A673 (cell line): Measurements from ENCODE around the gene KIAA0040. TPM values are rescaled to one million over a fixed set of nuclear protein-coding genes. Genes with fewer than 3 reads are reported as not detected.

Experiments
- BruUV-seq: library from RNA; stranded (reverse); fragments of 400-500 nt; replicated peaks from 2 replicates; lab custom pipeline; 2021; lab: Mats Ljungman, UMichigan
- CTCF ChIA-PET: fragments of 300-600 bp; sonication (Branson Sonifier 250); formaldehyde crosslinking; loops from one replicate; lab custom pipeline; 2022; ENCODE audit warnings: antibody characterized with exemption; lab: Charles Lee
- POLR2A ChIA-PET: fragments of 300-600 bp; sonication (Branson Sonifier 250); formaldehyde crosslinking; loops from one replicate; lab custom pipeline; 2022; ENCODE audit warnings: antibody characterized with exemption; ENCODE audit not compliant: low non-redundant PET; lab: Charles Lee
- DNase-seq: peaks from one replicate; pipeline ENCODE4 v3.0.0-alpha.2; 2015; ENCODE audit warnings: low spot score
- H3K27ac ChIP-seq: fragments of 200-600 bp; sonication (generic); 2 replicates; pipeline ENCODE4 v1.5.1; 2016; ENCODE audit warnings: mixed run types, low read depth, mild to moderate bottlenecking, mixed read lengths, antibody characterized with exemption, low read length; ENCODE audit not compliant: poor library complexity, severe bottlenecking
- H3K27me3 ChIP-seq: fragments of 200-600 bp; sonication (generic); replicated peaks from 2 replicates; pipeline ENCODE4 v1.6.1; 2017; ENCODE audit warnings: mixed run types, low read depth, mild to moderate bottlenecking, mixed read lengths, antibody characterized with exemption, low read length; ENCODE audit not compliant: insufficient read depth, poor library complexity
- H3K36me3 ChIP-seq: fragments of 200-600 bp; sonication (generic); 2 replicates; pipeline ENCODE4 v1.6.1; 2016; ENCODE audit warnings: mixed run types, mild to moderate bottlenecking, mixed read lengths, antibody characterized with exemption, low read length; ENCODE audit not compliant: insufficient read depth, poor library complexity, severe bottlenecking
- H3K4me1 ChIP-seq: fragments of 200-600 bp; sonication (generic); 2 replicates; pipeline ENCODE4 v1.6.1; 2017; ENCODE audit warnings: mixed run types, mild to moderate bottlenecking, mixed read lengths, antibody characterized with exemption, low read length; ENCODE audit not compliant: insufficient read depth, poor library complexity, severe bottlenecking
- H3K4me3 ChIP-seq: fragments of 200-600 bp; sonication (generic); 2 replicates; pipeline ENCODE4 v1.5.1; 2016; ENCODE audit warnings: low read depth, mixed run types, mild to moderate bottlenecking, mixed read lengths, low read length; ENCODE audit not compliant: poor library complexity, severe bottlenecking
- H3K9me3 ChIP-seq: fragments of 200-600 bp; sonication (generic); 2 replicates; pipeline ENCODE4 v1.6.1; 2016; ENCODE audit warnings: mixed run types, low read depth, mild to moderate bottlenecking, mixed read lengths, antibody characterized with exemption, low read length; ENCODE audit not compliant: poor library complexity, severe bottlenecking
- EZH2 ChIP-seq: fragments of 200-600 bp; sonication (generic); IDR thresholded peaks from 2 replicates; pipeline ENCODE4 v1.6.1; 2017; ENCODE audit warnings: borderline replicate concordance, low read depth, mild to moderate bottlenecking, mixed read lengths, antibody characterized with exemption, low read length; ENCODE audit not compliant: poor library complexity, severe bottlenecking
- intact Hi-C: fragments of 100-400 bp; cut with micrococcal nuclease; formaldehyde crosslinking; loops from one replicate; pipeline ENCODE4 v1.10.0; 2022; ENCODE audit not compliant: unreplicated experiment
- total RNA-seq: library from RNA; stranded (reverse); gene quantifications from 2 replicates; pipeline ENCODE4 v1.2.3, GENCODE V29; 2021
- TF ChIP-seq, protein P1 (sequence below): fragments of 300-800, 200-600 bp; sonication (generic); conservative IDR thresholded peaks from 2 replicates; pipeline ENCODE4 v1.5.1; 2017; ENCODE audit warnings: low read depth, mild to moderate bottlenecking, antibody characterized with exemption, low read length, moderate library complexity, mixed read lengths

Gene KIAA0040
- total RNA-seq, 1 experiment from 2014 or later, result not detected

DNA sequence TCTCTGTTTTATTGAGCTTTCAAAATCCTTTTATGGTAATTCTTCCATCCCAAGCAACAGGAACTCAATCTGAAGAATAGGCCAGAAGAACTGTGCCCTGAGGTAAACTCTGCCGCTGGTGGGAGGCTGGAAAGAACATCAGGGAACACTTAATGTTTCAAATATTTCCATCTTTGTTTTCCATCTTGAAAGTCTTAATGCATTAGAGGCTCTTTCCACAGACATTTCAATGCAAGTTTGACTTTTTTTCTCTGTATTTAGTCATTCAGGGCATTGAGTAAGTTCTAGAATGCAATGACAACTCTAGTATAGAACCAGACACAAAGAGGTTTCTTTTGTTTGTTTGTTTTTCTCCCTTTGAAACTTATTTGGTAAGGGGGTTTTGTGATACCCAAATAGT, 61.5 kb downstream of the KIAA0040 start:
- no TSS peak for BruUV-seq
- TF ChIP-seq, protein P1, sequence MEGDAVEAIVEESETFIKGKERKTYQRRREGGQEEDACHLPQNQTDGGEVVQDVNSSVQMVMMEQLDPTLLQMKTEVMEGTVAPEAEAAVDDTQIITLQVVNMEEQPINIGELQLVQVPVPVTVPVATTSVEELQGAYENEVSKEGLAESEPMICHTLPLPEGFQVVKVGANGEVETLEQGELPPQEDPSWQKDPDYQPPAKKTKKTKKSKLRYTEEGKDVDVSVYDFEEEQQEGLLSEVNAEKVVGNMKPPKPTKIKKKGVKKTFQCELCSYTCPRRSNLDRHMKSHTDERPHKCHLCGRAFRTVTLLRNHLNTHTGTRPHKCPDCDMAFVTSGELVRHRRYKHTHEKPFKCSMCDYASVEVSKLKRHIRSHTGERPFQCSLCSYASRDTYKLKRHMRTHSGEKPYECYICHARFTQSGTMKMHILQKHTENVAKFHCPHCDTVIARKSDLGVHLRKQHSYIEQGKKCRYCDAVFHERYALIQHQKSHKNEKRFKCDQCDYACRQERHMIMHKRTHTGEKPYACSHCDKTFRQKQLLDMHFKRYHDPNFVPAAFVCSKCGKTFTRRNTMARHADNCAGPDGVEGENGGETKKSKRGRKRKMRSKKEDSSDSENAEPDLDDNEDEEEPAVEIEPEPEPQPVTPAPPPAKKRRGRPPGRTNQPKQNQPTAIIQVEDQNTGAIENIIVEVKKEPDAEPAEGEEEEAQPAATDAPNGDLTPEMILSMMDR, result no peak
- no peak for TF ChIP-seq EZH2
- Histone ChIP-seq H3K4me3 (no peak overlapping the region), H3K9me3 (no peaks in the 10 kb centered on the region), H3K4me1 (peaks cover 20% of the 10 kb centered on the region), H3K27me3 (peaks cover 13% of the 10 kb centered on the region), H3K36me3 (no peaks in the 10 kb centered on the region), H3K27ac (no peak overlapping the region)
- POLR2A ChIA-PET, result no interaction called here
- intact Hi-C loops, result no loop called here
- CTCF ChIA-PET, result no interaction called here
- DNase-seq, result no peak

- H3K4me3 ChIP-seq, result no peak overlapping the region
- ChIA-PET POLR2A (no interaction called here), CTCF (no interaction called here)
- intact Hi-C loops, result no loop called here
- H3K4me1 ChIP-seq, result peaks cover 20% of the 10 kb centered on the region
- BruUV-seq, result no TSS peak
- peaks cover 8% of the 10 kb centered on the region for H3K27me3 ChIP-seq
- H3K9me3 ChIP-seq, result no peaks in the 10 kb centered on the region
- peak overlapping the region; percentile 72 for H3K27ac ChIP-seq
- DNase-seq, result no peak
- H3K36me3 ChIP-seq, result no peaks in the 10 kb centered on the region
- no peak for TF ChIP-seq EZH2
- TF ChIP-seq, protein P1, result no peak
Measured at GRCh38 chr1:175130649-175131045, 61.9 kb downstream of the KIAA0040 start.

DNA sequence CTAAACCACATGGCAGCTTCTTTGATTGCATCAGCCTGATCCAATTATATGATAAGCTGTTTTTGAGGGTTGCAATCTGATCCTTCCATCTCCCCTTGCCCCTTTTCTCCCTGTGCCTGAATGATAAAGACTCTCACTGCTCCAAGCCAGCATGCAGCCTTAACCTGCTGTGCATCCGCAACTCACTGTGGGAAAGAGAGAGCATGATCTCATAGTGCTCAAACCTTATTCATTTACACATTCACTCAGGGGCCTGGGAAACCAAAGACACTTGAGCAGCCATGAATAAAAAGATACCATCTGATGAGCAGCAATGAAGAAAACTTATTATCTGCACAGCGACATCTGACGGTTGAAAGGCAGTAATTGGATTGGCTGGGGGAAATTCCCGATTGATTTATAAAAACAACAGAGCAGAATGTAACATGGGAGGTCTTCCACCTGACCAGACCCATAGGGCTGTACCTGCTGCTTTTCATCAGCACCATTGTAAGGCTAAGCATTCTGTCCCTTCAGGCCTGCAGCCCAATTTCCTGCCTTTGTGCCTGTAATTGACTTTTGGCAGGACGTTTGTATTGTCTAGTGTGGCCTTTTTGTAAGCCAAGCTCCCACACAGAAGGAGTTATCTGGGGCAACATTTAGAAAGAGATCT, 62.5 kb downstream of the KIAA0040 start:
- no peak for TF ChIP-seq EZH2
- TF ChIP-seq, protein P1, result peak; percentile 47; the same call in 1 of the 2 replicates
- no TSS peak for BruUV-seq
- Histone ChIP-seq H3K27ac (peak overlapping the region; percentile 72), H3K9me3 (no peaks in the 10 kb centered on the region), H3K4me1 (peaks cover 20% of the 10 kb centered on the region), H3K27me3 (peaks cover 3% of the 10 kb centered on the region), H3K4me3 (no peak overlapping the region), H3K36me3 (no peaks in the 10 kb centered on the region)
- peak; percentile 89 for DNase-seq
- ChIA-PET POLR2A (no interaction called here), CTCF (no interaction called here)
- intact Hi-C loops, result loop anchor here (10.0 kb wide), 1 partner anchor 355 kb away; no protein-coding TSS in a partner anchor
